ENCODE results near the gene QSOX2. TPM values are rescaled to one million over a fixed set of nuclear protein-coding genes. Genes with fewer than 3 reads are reported as not detected.

QSOX2 gene
- total RNA-seq, 1 experiment from 2014 or later, result 9.9 TPM

DNA sequence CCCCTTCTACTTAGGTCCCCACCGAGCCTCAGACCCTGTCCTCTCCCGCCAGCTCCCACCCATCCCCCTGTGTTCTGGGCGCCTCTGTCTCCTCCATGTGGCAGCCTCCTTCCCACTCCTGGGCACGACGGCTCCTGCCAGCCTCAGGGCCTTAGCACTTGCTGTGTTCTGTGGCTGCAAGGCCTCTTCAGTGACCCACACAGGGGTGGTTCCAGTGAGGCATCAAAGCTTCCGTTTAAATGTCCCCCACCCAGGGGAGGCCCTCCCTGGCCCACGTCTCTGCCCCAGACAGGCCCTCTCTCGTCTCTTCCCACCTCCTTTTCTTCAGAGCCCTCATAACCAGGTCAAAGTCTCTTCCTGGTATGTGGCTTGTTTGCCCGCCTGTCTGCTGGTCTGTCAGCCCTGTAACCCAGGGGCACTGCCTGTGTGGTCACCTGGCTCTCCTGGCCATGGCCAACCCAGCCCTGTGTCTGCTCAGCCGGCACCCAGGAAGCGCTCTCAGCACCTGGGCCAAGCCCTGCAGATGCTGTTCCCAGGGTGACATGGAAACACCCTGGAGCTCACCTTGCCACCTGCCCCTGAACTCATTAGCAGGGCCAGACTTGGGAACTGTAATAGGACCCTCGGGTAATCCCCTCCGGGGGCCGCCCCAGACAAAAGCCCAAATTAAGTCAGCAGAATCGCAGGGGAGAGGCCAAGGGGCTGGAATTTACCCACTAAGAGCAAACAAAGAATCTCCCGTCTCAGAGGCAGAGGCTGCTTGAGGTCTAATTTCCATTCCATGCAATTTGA, 74.4 kb downstream of the QSOX2 start:
- DNase-seq, result no peak
- CTCF ChIA-PET, result no interaction called here
- intact Hi-C loops (cut with micrococcal nuclease), result no loop called here

DNA sequence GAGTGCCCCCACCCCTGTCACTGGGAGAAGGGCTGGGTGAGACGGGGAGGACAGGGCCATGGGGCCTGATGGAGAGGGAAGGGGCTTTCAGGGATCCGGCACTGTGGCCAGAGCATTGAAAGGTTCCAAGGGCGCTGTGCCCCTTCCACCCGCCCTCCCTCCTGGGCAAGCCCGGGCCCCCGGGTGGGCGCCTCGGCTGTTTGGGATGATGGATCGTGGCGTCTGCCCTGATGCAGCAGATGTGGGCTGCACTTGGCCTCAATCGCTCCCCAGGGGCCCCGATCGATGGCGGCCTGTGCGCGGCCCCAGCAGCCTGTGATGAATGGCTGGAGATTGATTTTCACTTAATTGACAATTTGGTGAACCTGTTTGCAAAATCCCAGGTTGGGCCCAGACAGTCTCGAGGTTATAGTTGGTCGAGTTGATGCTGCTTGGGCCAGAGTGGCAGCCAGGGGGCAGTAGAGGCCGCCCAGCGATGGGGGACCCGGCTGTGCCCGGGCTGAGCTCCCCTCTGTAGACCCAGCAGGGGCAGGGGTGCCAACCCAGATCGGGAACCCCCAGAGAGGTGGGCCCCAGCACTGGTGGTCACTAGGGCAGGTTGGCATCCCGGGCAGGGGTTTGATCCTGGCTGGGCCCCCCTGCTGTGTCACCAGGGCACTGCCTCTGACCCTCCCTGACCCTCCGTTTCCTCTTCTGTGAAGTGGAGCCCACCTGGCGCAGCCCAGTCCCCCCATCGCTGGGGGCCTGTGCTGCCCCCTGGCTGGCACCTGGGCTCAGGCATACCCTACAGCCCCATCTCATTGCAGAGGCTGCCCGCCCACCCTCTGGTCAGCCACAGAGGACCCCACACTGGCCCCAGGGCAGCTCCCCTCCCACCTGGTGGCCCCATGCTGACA, 75.4 kb downstream of the QSOX2 start:
- peaks cover 12% of the 10 kb centered on the region for H3K27me3 ChIP-seq (ENCODE audit: low read length)
- peak; percentile 27 for DNase-seq
- H3K4me1 ChIP-seq (ENCODE audit: insufficient read depth, low read length), result no peaks in the 10 kb centered on the region
- ATAC-seq, result peak; percentile 84
- TF ChIP-seq, protein P1, sequence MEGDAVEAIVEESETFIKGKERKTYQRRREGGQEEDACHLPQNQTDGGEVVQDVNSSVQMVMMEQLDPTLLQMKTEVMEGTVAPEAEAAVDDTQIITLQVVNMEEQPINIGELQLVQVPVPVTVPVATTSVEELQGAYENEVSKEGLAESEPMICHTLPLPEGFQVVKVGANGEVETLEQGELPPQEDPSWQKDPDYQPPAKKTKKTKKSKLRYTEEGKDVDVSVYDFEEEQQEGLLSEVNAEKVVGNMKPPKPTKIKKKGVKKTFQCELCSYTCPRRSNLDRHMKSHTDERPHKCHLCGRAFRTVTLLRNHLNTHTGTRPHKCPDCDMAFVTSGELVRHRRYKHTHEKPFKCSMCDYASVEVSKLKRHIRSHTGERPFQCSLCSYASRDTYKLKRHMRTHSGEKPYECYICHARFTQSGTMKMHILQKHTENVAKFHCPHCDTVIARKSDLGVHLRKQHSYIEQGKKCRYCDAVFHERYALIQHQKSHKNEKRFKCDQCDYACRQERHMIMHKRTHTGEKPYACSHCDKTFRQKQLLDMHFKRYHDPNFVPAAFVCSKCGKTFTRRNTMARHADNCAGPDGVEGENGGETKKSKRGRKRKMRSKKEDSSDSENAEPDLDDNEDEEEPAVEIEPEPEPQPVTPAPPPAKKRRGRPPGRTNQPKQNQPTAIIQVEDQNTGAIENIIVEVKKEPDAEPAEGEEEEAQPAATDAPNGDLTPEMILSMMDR (conservative IDR thresholded peaks at IDR 0.05; ENCODE audit: low read depth, low read length), result peak; percentile 75
- TF ChIP-seq EZH2 (IDR thresholded peaks at IDR 0.05; ENCODE audit: low read length, unreplicated experiment) (no peak), EZH2phosphoT487 (IDR thresholded peaks at IDR 0.05; ENCODE audit: borderline replicate concordance, low read length) (no peak)
- H3K4me2 ChIP-seq (ENCODE audit: low read length), result no peak overlapping the region
- H3K9ac ChIP-seq (ENCODE audit: low read length), result no peak overlapping the region
- no peaks in the 10 kb centered on the region for H3F3A ChIP-seq (ENCODE audit: low read length, unreplicated experiment)
- no peak overlapping the region for H2AFZ ChIP-seq (ENCODE audit: low read length)
- ChIA-PET POLR2A (ENCODE audit: unreplicated experiment) (no interaction called here), CTCF (no interaction called here)
- H3K4me3 ChIP-seq (ENCODE audit: low read length), result no peak overlapping the region
- no peak overlapping the region for H3K27ac ChIP-seq (ENCODE audit: low read length)
- H3K9me2 ChIP-seq (replicated peaks; ENCODE audit: low read length), result no peaks in the 10 kb centered on the region
- H3K9me3 ChIP-seq (ENCODE audit: low read length), result no peaks in the 10 kb centered on the region
- H4K20me1 ChIP-seq (ENCODE audit: low read length), result no peaks in the 10 kb centered on the region
- intact Hi-C loops (cut with micrococcal nuclease), result no loop called here
- H3K79me2 ChIP-seq (ENCODE audit: low read length), result no peaks in the 10 kb centered on the region
- no peaks in the 10 kb centered on the region for H3K36me3 ChIP-seq (ENCODE audit: low read depth, low read length)
- no TSS peak for BruUV-seq (replicated peaks)

More for the DNA sequence above, 74.4 kb downstream of the QSOX2 start:
- Histone ChIP-seq H3K27me3 (ENCODE audit: low read length) (peaks cover 12% of the 10 kb centered on the region), H3K4me2 (ENCODE audit: low read length) (no peak overlapping the region), H3K27ac (ENCODE audit: low read length) (no peak overlapping the region), H3K4me3 (ENCODE audit: low read length) (no peak overlapping the region), H3K9ac (ENCODE audit: low read length) (no peak overlapping the region), H3K9me2 (replicated peaks; ENCODE audit: low read length) (no peaks in the 10 kb centered on the region), H2AFZ (ENCODE audit: low read length) (no peak overlapping the region), H3F3A (ENCODE audit: low read length, unreplicated experiment) (no peaks in the 10 kb centered on the region), H3K9me3 (ENCODE audit: low read length) (no peaks in the 10 kb centered on the region), H3K79me2 (ENCODE audit: low read length) (no peaks in the 10 kb centered on the region), H3K4me1 (ENCODE audit: insufficient read depth, low read length) (no peaks in the 10 kb centered on the region), H3K36me3 (ENCODE audit: low read depth, low read length) (no peaks in the 10 kb centered on the region), H4K20me1 (ENCODE audit: low read length) (no peaks in the 10 kb centered on the region)
- TF ChIP-seq EZH2 (IDR thresholded peaks at IDR 0.05; ENCODE audit: low read length, unreplicated experiment) (no peak), EZH2phosphoT487 (IDR thresholded peaks at IDR 0.05; ENCODE audit: borderline replicate concordance, low read length) (no peak)
- TF ChIP-seq, protein P1 (conservative IDR thresholded peaks at IDR 0.05; ENCODE audit: low read depth, low read length), result no peak
- peak; percentile 35 for ATAC-seq
- no TSS peak for BruUV-seq (replicated peaks)
- POLR2A ChIA-PET (ENCODE audit: unreplicated experiment), result no interaction called here

Measured in PC-3 (cell line).